ENCODE measurements around the gene ATXN7L1.

Gene ATXN7L1

GRCh38 chr7:105638902-105639495 lies 237.4 kb downstream of the ATXN7L1 start:
- peak; percentile 65 for DNase-seq

GRCh38 chr7:105638334-105638733 lies 238.1 kb downstream of the ATXN7L1 start:
- DNase-seq: no peak

- DNase-seq: peak; percentile 16
These were observed 238.6 kb downstream of the ATXN7L1 start for GRCh38 chr7:105637755-105638154.

GRCh38 chr7:105636982-105637381 lies 239.4 kb downstream of the ATXN7L1 start:
- no peak for DNase-seq

- no peak for DNase-seq
These were observed 241.2 kb downstream of the ATXN7L1 start for GRCh38 chr7:105635197-105635596.

GRCh38 chr7:105625986-105626385 lies 250.4 kb downstream of the ATXN7L1 start:
- no peak for DNase-seq

- DNase-seq: no peak
These were observed 252.5 kb downstream of the ATXN7L1 start for GRCh38 chr7:105623906-105624305.

GRCh38 chr7:105623378-105623777 lies 253.0 kb downstream of the ATXN7L1 start:
- DNase-seq: no peak

- no peak for DNase-seq
These were observed 254.2 kb downstream of the ATXN7L1 start for GRCh38 chr7:105622106-105622731.

- DNase-seq: no peak
These were observed 254.8 kb downstream of the ATXN7L1 start for GRCh38 chr7:105621617-105622016.

- DNase-seq: no peak
These were observed 255.2 kb downstream of the ATXN7L1 start for GRCh38 chr7:105621176-105621575.

GRCh38 chr7:105619590-105619989 lies 256.8 kb downstream of the ATXN7L1 start:
- DNase-seq: no peak

- no peak for DNase-seq
These were observed 258.4 kb downstream of the ATXN7L1 start for GRCh38 chr7:105618016-105618296.

- no peak for DNase-seq
These were observed 259.0 kb downstream of the ATXN7L1 start for GRCh38 chr7:105617280-105618015.

GRCh38 chr7:105614341-105614840 lies 262.0 kb downstream of the ATXN7L1 start:
- DNase-seq: no peak

GRCh38 chr7:105613611-105614330 lies 262.6 kb downstream of the ATXN7L1 start:
- DNase-seq: no peak

- no peak for DNase-seq
These were observed 263.6 kb downstream of the ATXN7L1 start for GRCh38 chr7:105612806-105613205.

- DNase-seq: no peak
These were observed 264.3 kb downstream of the ATXN7L1 start for GRCh38 chr7:105611856-105612775.

GRCh38 chr7:105610165-105610930 lies 266.1 kb downstream of the ATXN7L1 start:
- no peak for DNase-seq

- no peak for DNase-seq
These were observed 273.8 kb downstream of the ATXN7L1 start for GRCh38 chr7:105602325-105603305.

Data from NCI-H1092 (cell line).